ENCODE measurements around the gene IFIT2.

IFIT2 gene

GRCh38 chr10:89255793-89256192, 46.1 kb upstream of the IFIT2 start:
- Histone ChIP-seq H3K27me3 (ENCODE audit: insufficient read depth, low read length, poor library complexity, severe bottlenecking) (no peaks in the 10 kb centered on the region), H4K20me1 (ENCODE audit: insufficient read depth, low read length, poor library complexity, severe bottlenecking) (no peaks in the 10 kb centered on the region), H3K4me2 (ENCODE audit: low read depth, low read length, poor library complexity, severe bottlenecking) (no peak overlapping the region), H3K79me2 (ENCODE audit: insufficient read depth, low read length) (peaks cover 6% of the 10 kb centered on the region; the same call in 1 of the 2 replicates), H3K4me3 (ENCODE audit: low read length, poor library complexity, severe bottlenecking) (no peak overlapping the region), H3K4me1 (ENCODE audit: insufficient read depth, low read length, poor library complexity, severe bottlenecking) (peaks cover 10% of the 10 kb centered on the region), H3K9me2 (replicated peaks; ENCODE audit: low read depth, low read length) (no peaks in the 10 kb centered on the region), H2AFZ (ENCODE audit: low read length) (no peak overlapping the region), H3K36me3 (ENCODE audit: insufficient read depth, low read length) (no peaks in the 10 kb centered on the region), H3K9ac (ENCODE audit: low read depth, low read length, poor library complexity, severe bottlenecking) (no peak overlapping the region), H3F3A (ENCODE audit: low read depth) (no peaks in the 10 kb centered on the region), H3K9me3 (ENCODE audit: insufficient read depth, low read depth, low read length) (no peaks in the 10 kb centered on the region; the same call in 1 of the 2 replicates)
- no peak for TF ChIP-seq EZH2phosphoT487 (IDR thresholded peaks at IDR 0.05; ENCODE audit: borderline replicate concordance)
- no peak for TF ChIP-seq CTCF (conservative IDR thresholded peaks at IDR 0.05; ENCODE audit: low read length)

- Histone ChIP-seq H2AFZ (ENCODE audit: low read length) (no peak overlapping the region), H3K4me1 (ENCODE audit: insufficient read depth, low read length, poor library complexity, severe bottlenecking) (peaks cover 5% of the 10 kb centered on the region), H3K9ac (ENCODE audit: low read depth, low read length, poor library complexity, severe bottlenecking) (no peak overlapping the region), H3K9me2 (replicated peaks; ENCODE audit: low read depth, low read length) (no peaks in the 10 kb centered on the region), H3K27me3 (ENCODE audit: insufficient read depth, low read length, poor library complexity, severe bottlenecking) (no peaks in the 10 kb centered on the region), H3K36me3 (ENCODE audit: insufficient read depth, low read length) (no peaks in the 10 kb centered on the region), H3K79me2 (ENCODE audit: insufficient read depth, low read length) (0 out of 2 replicates have a peak, but pooled peaks cover under 1% of the 10 kb centered on the region), H3K9me3 (ENCODE audit: insufficient read depth, low read depth, low read length) (no peaks in the 10 kb centered on the region; the same call in 1 of the 2 replicates), H4K20me1 (ENCODE audit: insufficient read depth, low read length, poor library complexity, severe bottlenecking) (no peaks in the 10 kb centered on the region), H3F3A (ENCODE audit: low read depth) (no peaks in the 10 kb centered on the region), H3K4me2 (ENCODE audit: low read depth, low read length, poor library complexity, severe bottlenecking) (no peak overlapping the region), H3K4me3 (ENCODE audit: low read length, poor library complexity, severe bottlenecking) (no peak overlapping the region)
- TF ChIP-seq EZH2phosphoT487 (IDR thresholded peaks at IDR 0.05; ENCODE audit: borderline replicate concordance) (no peak), CTCF (conservative IDR thresholded peaks at IDR 0.05; ENCODE audit: low read length) (no peak)
Observed at GRCh38 chr10:89256340-89256739, 45.5 kb upstream of the IFIT2 start.

- H3K9me2 ChIP-seq (replicated peaks; ENCODE audit: low read depth, low read length) = no peaks in the 10 kb centered on the region
- TF ChIP-seq EZH2phosphoT487 (IDR thresholded peaks at IDR 0.05; ENCODE audit: borderline replicate concordance) (no peak), CTCF (conservative IDR thresholded peaks at IDR 0.05; ENCODE audit: low read length) (no peak)
- H4K20me1 ChIP-seq (ENCODE audit: insufficient read depth, low read length, poor library complexity, severe bottlenecking) = no peaks in the 10 kb centered on the region
- H3F3A ChIP-seq (ENCODE audit: low read depth) = no peaks in the 10 kb centered on the region
- no peaks in the 10 kb centered on the region for H3K27me3 ChIP-seq (ENCODE audit: insufficient read depth, low read length, poor library complexity, severe bottlenecking)
- H2AFZ ChIP-seq (ENCODE audit: low read length) = no peak overlapping the region
- H3K4me2 ChIP-seq (ENCODE audit: low read depth, low read length, poor library complexity, severe bottlenecking) = no peak overlapping the region
- H3K9me3 ChIP-seq (ENCODE audit: insufficient read depth, low read depth, low read length) = no peaks in the 10 kb centered on the region; the same call in 1 of the 2 replicates
- H3K79me2 ChIP-seq (ENCODE audit: insufficient read depth, low read length) = no peaks in the 10 kb centered on the region
- no peak overlapping the region for H3K9ac ChIP-seq (ENCODE audit: low read depth, low read length, poor library complexity, severe bottlenecking)
- H3K36me3 ChIP-seq (ENCODE audit: insufficient read depth, low read length) = no peaks in the 10 kb centered on the region
- no peak overlapping the region for H3K4me3 ChIP-seq (ENCODE audit: low read length, poor library complexity, severe bottlenecking)
- H3K4me1 ChIP-seq (ENCODE audit: insufficient read depth, low read length, poor library complexity, severe bottlenecking) = peaks cover 4% of the 10 kb centered on the region
Observed at GRCh38 chr10:89256962-89257361, 44.9 kb upstream of the IFIT2 start.
